ENCODE results near the gene PDE6C. TPM values are rescaled to one million over a fixed set of nuclear protein-coding genes. Genes with fewer than 3 reads are reported as not detected.

PDE6C gene
- total RNA-seq, 1 donor from 2014 or later: not detected

DNA sequence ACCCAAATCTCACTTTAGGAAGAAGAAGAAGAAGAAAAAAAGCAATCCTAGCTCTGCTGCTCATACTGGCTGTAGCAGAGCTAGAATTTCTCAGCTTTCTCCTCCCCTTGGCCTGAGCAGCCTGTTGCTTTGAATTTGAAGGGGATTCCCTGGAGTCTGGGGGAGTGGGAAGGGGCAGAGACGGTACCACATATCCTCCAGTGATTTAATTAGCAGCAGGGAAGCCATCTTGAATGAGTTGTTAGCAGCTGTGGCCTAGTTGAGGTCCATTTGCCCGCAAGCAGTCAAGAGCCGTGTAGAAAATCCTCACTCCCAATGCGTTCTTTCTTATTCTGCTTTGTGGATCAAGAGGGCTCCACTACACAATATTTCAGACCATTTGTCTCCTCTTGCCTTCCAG, 16.5 kb downstream of the PDE6C start:
- Histone ChIP-seq H3K36me3 (ENCODE audit: insufficient read depth, low read length) (no peaks in the 10 kb centered on the region), H3K9ac (ENCODE audit: low read length) (no peak overlapping the region), H2AFZ (ENCODE audit: low read depth, low read length) (no peak overlapping the region), H3K4me1 (ENCODE audit: insufficient read depth, low read length) (no peaks in the 10 kb centered on the region), H4K20me1 (ENCODE audit: insufficient read depth, low read length) (no peaks in the 10 kb centered on the region), H3K4me3 (ENCODE audit: insufficient read depth, low read depth, low read length) (no peak overlapping the region), H3K79me2 (ENCODE audit: insufficient read depth, low read length) (no peaks in the 10 kb centered on the region), H3K9me3 (ENCODE audit: insufficient read depth, low read depth, low read length) (no peaks in the 10 kb centered on the region), H3K4me2 (ENCODE audit: low read length) (no peak overlapping the region), H3K27me3 (ENCODE audit: insufficient read depth, low read length) (peaks cover 8% of the 10 kb centered on the region), H3K27ac (ENCODE audit: low read depth, low read length) (no peak overlapping the region)
- no peak overlapping the region for H3K27ac Mint-ChIP-seq (ENCODE audit: unreplicated experiment)
- H3K36me3 Mint-ChIP-seq (ENCODE audit: low read depth, unreplicated experiment): no peaks in the 10 kb centered on the region
- H3K4me1 Mint-ChIP-seq (ENCODE audit: low read depth, unreplicated experiment): no peaks in the 10 kb centered on the region
- FAIRE-seq (no peak), DNase-seq (ENCODE audit: low read depth) (no peak)
- no peaks in the 10 kb centered on the region for H3K9me3 Mint-ChIP-seq (ENCODE audit: unreplicated experiment)
- H3K4me3 Mint-ChIP-seq (ENCODE audit: unreplicated experiment): no peak overlapping the region
- no peak for TF ChIP-seq EZH2 (IDR thresholded peaks at IDR 0.05; ENCODE audit: insufficient read depth, low read length)
- TF ChIP-seq, protein P1, sequence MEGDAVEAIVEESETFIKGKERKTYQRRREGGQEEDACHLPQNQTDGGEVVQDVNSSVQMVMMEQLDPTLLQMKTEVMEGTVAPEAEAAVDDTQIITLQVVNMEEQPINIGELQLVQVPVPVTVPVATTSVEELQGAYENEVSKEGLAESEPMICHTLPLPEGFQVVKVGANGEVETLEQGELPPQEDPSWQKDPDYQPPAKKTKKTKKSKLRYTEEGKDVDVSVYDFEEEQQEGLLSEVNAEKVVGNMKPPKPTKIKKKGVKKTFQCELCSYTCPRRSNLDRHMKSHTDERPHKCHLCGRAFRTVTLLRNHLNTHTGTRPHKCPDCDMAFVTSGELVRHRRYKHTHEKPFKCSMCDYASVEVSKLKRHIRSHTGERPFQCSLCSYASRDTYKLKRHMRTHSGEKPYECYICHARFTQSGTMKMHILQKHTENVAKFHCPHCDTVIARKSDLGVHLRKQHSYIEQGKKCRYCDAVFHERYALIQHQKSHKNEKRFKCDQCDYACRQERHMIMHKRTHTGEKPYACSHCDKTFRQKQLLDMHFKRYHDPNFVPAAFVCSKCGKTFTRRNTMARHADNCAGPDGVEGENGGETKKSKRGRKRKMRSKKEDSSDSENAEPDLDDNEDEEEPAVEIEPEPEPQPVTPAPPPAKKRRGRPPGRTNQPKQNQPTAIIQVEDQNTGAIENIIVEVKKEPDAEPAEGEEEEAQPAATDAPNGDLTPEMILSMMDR (IDR thresholded peaks at IDR 0.05; ENCODE audit: insufficient read depth, low read depth, low read length): no peak
- peaks cover 23% of the 10 kb centered on the region for H3K27me3 Mint-ChIP-seq (ENCODE audit: low read depth, unreplicated experiment)

DNA sequence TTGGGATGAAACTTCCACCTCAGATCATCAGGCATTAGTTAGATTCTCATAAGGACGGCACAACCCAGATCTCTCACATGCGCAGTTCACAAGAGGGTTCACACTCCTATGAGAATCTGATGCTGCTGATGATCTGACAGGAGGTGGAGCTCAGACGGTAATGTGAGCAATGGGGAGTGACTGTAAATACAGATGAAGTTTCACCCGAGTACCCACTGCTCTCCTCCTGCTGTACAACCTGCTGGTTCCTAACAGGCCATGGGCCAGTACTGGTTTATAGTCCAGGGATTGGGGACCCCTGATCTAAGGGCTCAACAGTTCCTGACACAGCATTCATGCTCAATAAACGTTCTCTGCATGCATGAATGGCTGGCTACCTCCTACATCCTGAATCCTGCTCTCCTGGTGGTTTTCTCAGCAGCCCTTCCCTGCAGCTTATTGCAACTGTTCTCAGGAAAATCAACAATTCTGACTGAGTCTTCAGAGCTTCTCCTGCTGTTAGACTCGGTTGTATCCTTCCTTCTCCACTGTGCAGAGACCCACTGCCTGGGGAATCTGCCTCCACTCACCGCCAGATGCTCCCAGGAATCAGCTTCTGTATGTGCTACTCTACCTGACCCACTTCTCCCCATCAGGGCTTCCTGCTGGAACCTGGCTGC, 17.4 kb downstream of the PDE6C start:
- no peak overlapping the region for H2AFZ ChIP-seq (ENCODE audit: low read depth, low read length)
- no peaks in the 10 kb centered on the region for H3K36me3 ChIP-seq (ENCODE audit: insufficient read depth, low read length)
- TF ChIP-seq, protein P1 (IDR thresholded peaks at IDR 0.05; ENCODE audit: insufficient read depth, low read depth, low read length): no peak
- TF ChIP-seq EZH2 (IDR thresholded peaks at IDR 0.05; ENCODE audit: insufficient read depth, low read length): no peak
- no peaks in the 10 kb centered on the region for H3K36me3 Mint-ChIP-seq (ENCODE audit: low read depth, unreplicated experiment)
- peaks cover 23% of the 10 kb centered on the region for H3K27me3 Mint-ChIP-seq (ENCODE audit: low read depth, unreplicated experiment)
- no peak for DNase-seq (ENCODE audit: low read depth)
- no peaks in the 10 kb centered on the region for H3K79me2 ChIP-seq (ENCODE audit: insufficient read depth, low read length)
- H3K9ac ChIP-seq (ENCODE audit: low read length): no peak overlapping the region
- H3K4me3 Mint-ChIP-seq (ENCODE audit: unreplicated experiment): no peak overlapping the region
- H3K9me3 ChIP-seq (ENCODE audit: insufficient read depth, low read depth, low read length): no peaks in the 10 kb centered on the region
- peaks cover 8% of the 10 kb centered on the region for H3K27me3 ChIP-seq (ENCODE audit: insufficient read depth, low read length)
- H3K27ac Mint-ChIP-seq (ENCODE audit: unreplicated experiment): no peak overlapping the region
- H3K4me3 ChIP-seq (ENCODE audit: insufficient read depth, low read depth, low read length): no peak overlapping the region
- H3K4me1 Mint-ChIP-seq (ENCODE audit: low read depth, unreplicated experiment): no peaks in the 10 kb centered on the region
- no peak overlapping the region for H3K4me2 ChIP-seq (ENCODE audit: low read length)
- H3K27ac ChIP-seq (ENCODE audit: low read depth, low read length): no peak overlapping the region
- H3K9me3 Mint-ChIP-seq (ENCODE audit: unreplicated experiment): no peaks in the 10 kb centered on the region
- FAIRE-seq: no peak
- H4K20me1 ChIP-seq (ENCODE audit: insufficient read depth, low read length): no peaks in the 10 kb centered on the region
- no peaks in the 10 kb centered on the region for H3K4me1 ChIP-seq (ENCODE audit: insufficient read depth, low read length)
